SKM-1 treated with dmso at 0.1 percent for 144 hours (cell line): Measurements from ENCODE around the gene XPNPEP3.
"Not testable (repeated sequence)": the region's sequence is repeated elsewhere in the genome, so short reads cannot be mapped to it uniquely, and the experiment has no call there.

Experiments
- DNase-seq: peaks from one replicate; lab custom pipeline; 2025; ENCODE audit not compliant: unreplicated experiment; lab: John Stamatoyannopoulos, UW

XPNPEP3 gene

GRCh38 chr22:40856513-40857308 lies at the start of gene XPNPEP3, which contains the start of gene ST13:
Gene XPNPEP3 (plus strand): TSS chr22:40857148. CDS start chr22:40857182, 34 bp downstream.
Gene ST13 (minus strand): TSS chr22:40856639. CDS start chr22:40856540, 99 bp downstream.
- DNase-seq, result peak; percentile 92

GRCh38 chr22:40808018-40808841 lies 48.7 kb upstream of the XPNPEP3 start:
- no peak for DNase-seq

- DNase-seq, result no peak
Observed at GRCh38 chr22:40813912-40814315, 43.0 kb upstream of the XPNPEP3 start.

GRCh38 chr22:40817737-40818136 lies 39.2 kb upstream of the XPNPEP3 start:
- DNase-seq, result no peak

GRCh38 chr22:40818192-40818746 lies 38.7 kb upstream of the XPNPEP3 start:
- no peak for DNase-seq

- DNase-seq, result peak; percentile 77
Observed at GRCh38 chr22:40818747-40819598, 38.0 kb upstream of the XPNPEP3 start, which contains the start of gene SLC25A17. Gene SLC25A17 (minus strand): TSS chr22:40819346. CDS start chr22:40819248, 98 bp downstream.

GRCh38 chr22:40819599-40820140 lies 37.3 kb upstream of the XPNPEP3 start:
- DNase-seq, result no peak

- DNase-seq, result no peak
Observed at GRCh38 chr22:40823426-40823825, 33.5 kb upstream of the XPNPEP3 start.

GRCh38 chr22:40826292-40826691 lies 30.7 kb upstream of the XPNPEP3 start:
- DNase-seq, result not testable (repeated sequence)

GRCh38 chr22:40826984-40827741 lies 29.8 kb upstream of the XPNPEP3 start:
- DNase-seq, result no peak

GRCh38 chr22:40829131-40829530 lies 27.8 kb upstream of the XPNPEP3 start:
- no peak for DNase-seq

GRCh38 chr22:40834619-40835018 lies 22.3 kb upstream of the XPNPEP3 start:
- DNase-seq, result no peak

GRCh38 chr22:40838486-40838885 lies 18.5 kb upstream of the XPNPEP3 start:
- DNase-seq, result no peak

- no peak for DNase-seq
Observed at GRCh38 chr22:40844951-40845350, 12.0 kb upstream of the XPNPEP3 start.

- DNase-seq, result not testable (repeated sequence)
Observed at GRCh38 chr22:40845816-40846215, 11.1 kb upstream of the XPNPEP3 start.

- DNase-seq, result no peak
Observed at GRCh38 chr22:40853333-40853732, 3.6 kb upstream of the XPNPEP3 start.

GRCh38 chr22:40853961-40854360 lies 3.0 kb upstream of the XPNPEP3 start:
- DNase-seq, result no peak

GRCh38 chr22:40855071-40855978 lies 1.6 kb upstream of the XPNPEP3 start:
- no peak for DNase-seq
